HepG2 (cell line): ENCODE measurements around the gene ATP2B3.

ENCODE experiments used
- CREM ChIP-seq, 2 experiments: sonication (generic) in 1 of 2; formaldehyde crosslinking in 1 of 2; IDR thresholded peaks; 2 replicates each; pipeline versions ENCODE4 v1.4.0 to v1.6.1; 2016 to 2020; ENCODE audit warnings: antibody characterized with exemption in 1 of 2, mild to moderate bottlenecking in 1 of 2, missing genetic modification reagents in 1 of 2
- IRF1 ChIP-seq: sonication (generic); formaldehyde crosslinking; IDR thresholded peaks from 2 replicates; pipeline ENCODE4 v1.4.0; 2020; ENCODE audit warnings: low read depth, mild to moderate bottlenecking, missing genetic modification reagents

GRCh38 chrX:153609917-153610835, 92.7 kb downstream of the ATP2B3 start:
- TF ChIP-seq CREM (IDR thresholded peaks at IDR 0.05) (no peak), CREM (CRISPR knock-in tag; IDR thresholded peaks at IDR 0.05) (no peak), IRF1 (CRISPR knock-in tag) (no peak)
